ENCODE measurements around the gene MYBPHL.

The MYBPHL gene

DNA sequence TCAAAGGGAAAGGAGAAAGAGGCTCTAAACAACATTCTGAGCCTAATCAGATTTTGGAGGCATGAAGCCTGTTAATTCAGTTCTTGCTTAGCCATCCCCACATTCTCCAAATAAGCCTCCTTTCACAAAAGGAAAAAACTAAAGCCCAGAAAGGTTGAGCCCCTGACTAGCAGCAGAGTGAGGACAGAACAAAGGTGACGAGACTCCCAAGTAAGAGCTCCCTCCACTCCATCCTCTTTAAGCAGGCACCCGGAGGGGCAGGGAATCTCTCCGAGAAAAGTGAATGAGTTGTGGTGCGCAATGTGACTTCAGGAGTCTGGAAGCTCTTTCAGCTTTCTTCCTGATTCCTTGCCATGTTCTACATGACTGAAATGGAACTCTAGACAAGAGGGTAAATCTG is 43.4 kb upstream of the MYBPHL start:
- no peak overlapping the region for H2AFZ ChIP-seq
- H3K27ac ChIP-seq: no peak overlapping the region
- H3K9ac ChIP-seq: no peak overlapping the region
- H3K27me3 ChIP-seq (ENCODE audit: control insufficient read depth, insufficient read depth, low read length): no peaks in the 10 kb centered on the region
- H3K79me2 ChIP-seq: no peaks in the 10 kb centered on the region
- no peak overlapping the region for H3K4me2 ChIP-seq (ENCODE audit: low read length)
- no peaks in the 10 kb centered on the region for H3K4me1 ChIP-seq
- H3K4me3 ChIP-seq (ENCODE audit: low read depth, low read length): no peak overlapping the region
- no peaks in the 10 kb centered on the region for H3K36me3 ChIP-seq (ENCODE audit: control insufficient read depth, insufficient read depth, low read length)
- TF ChIP-seq, protein P1, sequence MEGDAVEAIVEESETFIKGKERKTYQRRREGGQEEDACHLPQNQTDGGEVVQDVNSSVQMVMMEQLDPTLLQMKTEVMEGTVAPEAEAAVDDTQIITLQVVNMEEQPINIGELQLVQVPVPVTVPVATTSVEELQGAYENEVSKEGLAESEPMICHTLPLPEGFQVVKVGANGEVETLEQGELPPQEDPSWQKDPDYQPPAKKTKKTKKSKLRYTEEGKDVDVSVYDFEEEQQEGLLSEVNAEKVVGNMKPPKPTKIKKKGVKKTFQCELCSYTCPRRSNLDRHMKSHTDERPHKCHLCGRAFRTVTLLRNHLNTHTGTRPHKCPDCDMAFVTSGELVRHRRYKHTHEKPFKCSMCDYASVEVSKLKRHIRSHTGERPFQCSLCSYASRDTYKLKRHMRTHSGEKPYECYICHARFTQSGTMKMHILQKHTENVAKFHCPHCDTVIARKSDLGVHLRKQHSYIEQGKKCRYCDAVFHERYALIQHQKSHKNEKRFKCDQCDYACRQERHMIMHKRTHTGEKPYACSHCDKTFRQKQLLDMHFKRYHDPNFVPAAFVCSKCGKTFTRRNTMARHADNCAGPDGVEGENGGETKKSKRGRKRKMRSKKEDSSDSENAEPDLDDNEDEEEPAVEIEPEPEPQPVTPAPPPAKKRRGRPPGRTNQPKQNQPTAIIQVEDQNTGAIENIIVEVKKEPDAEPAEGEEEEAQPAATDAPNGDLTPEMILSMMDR (IDR thresholded peaks at IDR 0.05): no peak
- no peaks in the 10 kb centered on the region for H3K9me3 ChIP-seq (ENCODE audit: control insufficient read depth, low read length)

DNA sequence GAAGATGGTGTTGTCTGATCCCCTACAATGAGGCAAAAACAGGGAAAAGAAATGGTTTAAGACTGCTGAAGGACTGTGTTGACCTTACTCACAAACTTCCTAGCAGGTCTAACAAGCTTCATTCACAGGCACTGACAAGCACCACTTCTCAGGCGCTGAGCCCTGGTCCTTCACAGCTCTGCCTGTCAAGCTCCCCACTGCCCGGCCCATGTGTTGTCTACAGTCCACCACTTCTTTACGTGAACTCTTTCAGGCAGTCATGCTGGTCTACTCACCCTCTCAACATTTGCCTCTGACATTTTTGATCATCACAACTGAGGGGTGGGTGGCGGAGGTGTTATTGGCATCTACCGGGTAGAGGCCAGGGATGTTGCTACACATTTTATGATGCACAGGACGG is 40.7 kb upstream of the MYBPHL start:
- Histone ChIP-seq H3K27me3 (ENCODE audit: control insufficient read depth, insufficient read depth, low read length) (no peaks in the 10 kb centered on the region), H3K4me2 (ENCODE audit: low read length) (no peak overlapping the region), H3K27ac (no peak overlapping the region), H3K9ac (no peak overlapping the region), H3K36me3 (ENCODE audit: control insufficient read depth, insufficient read depth, low read length) (no peaks in the 10 kb centered on the region), H3K79me2 (no peaks in the 10 kb centered on the region), H3K9me3 (ENCODE audit: control insufficient read depth, low read length) (no peaks in the 10 kb centered on the region), H2AFZ (no peak overlapping the region), H3K4me3 (ENCODE audit: low read depth, low read length) (no peak overlapping the region), H3K4me1 (no peaks in the 10 kb centered on the region)
- TF ChIP-seq, protein P1 (IDR thresholded peaks at IDR 0.05): no peak

DNA sequence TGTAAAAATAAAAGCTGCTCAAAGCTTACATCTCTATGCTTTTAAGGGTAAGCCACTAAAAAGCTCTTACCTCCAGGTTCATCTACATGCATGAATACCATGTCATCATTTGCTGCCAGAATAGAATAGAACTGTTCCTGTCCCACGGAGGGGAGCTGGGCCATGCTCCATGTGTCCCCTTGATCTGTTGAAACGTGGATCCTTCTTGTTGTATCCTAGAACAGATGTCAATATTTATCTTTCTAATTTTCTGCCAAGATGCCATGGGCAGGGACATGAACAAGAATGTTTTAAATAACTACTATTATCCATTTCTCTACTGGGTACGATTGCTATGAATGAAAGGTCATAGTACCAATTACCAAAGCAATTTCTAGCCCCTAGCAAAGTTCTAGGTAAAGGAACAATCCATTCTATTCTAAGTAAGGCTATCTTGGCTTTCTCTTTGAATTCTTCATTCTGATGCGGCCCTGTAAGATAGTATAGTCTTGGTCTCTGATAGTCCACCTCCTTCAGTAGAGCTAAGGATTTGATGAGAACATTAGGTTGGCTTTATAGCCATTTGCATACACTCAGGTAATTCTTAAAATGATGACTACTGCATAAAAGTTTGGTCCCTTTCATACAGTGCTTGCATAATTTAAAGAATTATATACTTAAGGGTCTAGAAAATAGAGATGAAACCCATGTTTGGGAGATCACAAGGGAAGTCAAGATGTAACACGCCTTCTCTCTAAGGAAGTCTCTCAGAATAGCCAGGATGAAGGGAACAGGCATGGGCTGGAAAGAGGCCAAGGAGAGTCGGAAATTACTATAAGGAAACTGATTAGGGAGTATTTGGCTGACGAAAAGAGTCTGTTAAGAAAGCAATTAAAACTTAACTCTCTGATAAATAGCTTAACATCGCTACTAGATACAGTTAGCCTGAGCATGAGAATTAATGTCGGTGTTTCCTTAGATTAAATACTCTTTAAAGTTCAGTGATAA is 35.4 kb upstream of the MYBPHL start:
- Histone ChIP-seq H2AFZ (no peak overlapping the region), H3K36me3 (ENCODE audit: control insufficient read depth, insufficient read depth, low read length) (no peaks in the 10 kb centered on the region), H3K9ac (no peak overlapping the region), H3K79me2 (no peaks in the 10 kb centered on the region), H3K27me3 (ENCODE audit: control insufficient read depth, insufficient read depth, low read length) (no peaks in the 10 kb centered on the region), H3K9me3 (ENCODE audit: control insufficient read depth, low read length) (no peaks in the 10 kb centered on the region), H3K4me2 (ENCODE audit: low read length) (no peak overlapping the region), H3K4me3 (ENCODE audit: low read depth, low read length) (no peak overlapping the region), H3K27ac (no peak overlapping the region), H3K4me1 (no peaks in the 10 kb centered on the region)
- TF ChIP-seq, protein P1 (IDR thresholded peaks at IDR 0.05): no peak

DNA sequence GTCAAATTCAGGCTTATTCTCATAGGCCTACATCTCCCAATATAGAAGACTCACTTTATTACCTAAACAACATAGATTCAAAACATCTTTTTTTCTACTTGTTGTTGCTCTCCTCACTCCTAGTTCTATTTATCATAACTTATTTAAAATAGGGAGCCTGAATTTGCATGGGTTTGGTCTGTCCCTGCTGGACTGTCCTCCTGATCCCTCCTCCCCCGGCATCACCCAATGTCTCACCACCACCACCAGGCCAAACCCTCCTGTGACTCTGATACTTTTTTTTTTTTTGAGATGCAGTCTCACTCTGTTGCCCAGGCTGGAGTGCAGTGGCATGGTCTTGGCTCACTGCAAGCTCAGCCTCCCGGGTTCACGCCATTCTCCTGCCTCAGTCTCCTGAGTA is 31.8 kb upstream of the MYBPHL start:
- Histone ChIP-seq H3K79me2 (no peaks in the 10 kb centered on the region), H3K36me3 (ENCODE audit: control insufficient read depth, insufficient read depth, low read length) (no peaks in the 10 kb centered on the region), H2AFZ (no peak overlapping the region), H3K4me1 (no peaks in the 10 kb centered on the region), H3K4me3 (ENCODE audit: low read depth, low read length) (no peak overlapping the region), H3K4me2 (ENCODE audit: low read length) (no peak overlapping the region), H3K9me3 (ENCODE audit: control insufficient read depth, low read length) (no peaks in the 10 kb centered on the region), H3K27ac (no peak overlapping the region), H3K27me3 (ENCODE audit: control insufficient read depth, insufficient read depth, low read length) (no peaks in the 10 kb centered on the region), H3K9ac (no peak overlapping the region)
- TF ChIP-seq, protein P1 (IDR thresholded peaks at IDR 0.05): no peak

Measured in parathyroid adenoma (tissue), 2 donors.